Mesenchymal stem cell (in vitro differentiated cells and primary cell): ENCODE data around the gene ARHGEF40.

Experiments used
- DNase-seq: peaks from one replicate; pipeline ENCODE4 v3.0.0-alpha.2; 2013
- H2AFZ ChIP-seq: one replicate; pipeline ENCODE4 v1.6.1; 2013; ENCODE audit warnings: low read depth, mild to moderate bottlenecking, control low read depth, inconsistent platforms, low read length, moderate library complexity
- H2AK5ac ChIP-seq: 2 replicates; pipeline ENCODE4 v1.6.1; 2013; ENCODE audit warnings: low read length, moderate library complexity, mild to moderate bottlenecking, inconsistent platforms; ENCODE audit not compliant: severe bottlenecking
- H2BK120ac ChIP-seq: one replicate; pipeline ENCODE4 v1.6.1; 2013; ENCODE audit warnings: low read depth, mild to moderate bottlenecking, inconsistent platforms, low read length, moderate library complexity
- H2BK12ac ChIP-seq, 2 experiments: one replicate each; pipeline ENCODE4 v1.6.1; 2013; ENCODE audit warnings: inconsistent platforms in 2 of 2, low read length in 2 of 2, mild to moderate bottlenecking in 2 of 2, moderate library complexity in 2 of 2, control low read depth in 1 of 2
- H2BK15ac ChIP-seq: one replicate; pipeline ENCODE4 v1.6.1; 2013; ENCODE audit warnings: mild to moderate bottlenecking, low read depth, inconsistent platforms; ENCODE audit not compliant: poor library complexity, severe bottlenecking
- H2BK5ac ChIP-seq: 2 replicates; pipeline ENCODE4 v1.6.1; 2013; ENCODE audit warnings: low read depth, mild to moderate bottlenecking, low read length, control low read depth, inconsistent platforms; ENCODE audit not compliant: poor library complexity, severe bottlenecking
- H3K14ac ChIP-seq, 2 experiments: one replicate each; pipeline ENCODE4 v1.6.1; 2013; ENCODE audit warnings: inconsistent platforms in 2 of 2, low read length in 2 of 2, control low read depth in 1 of 2, mild to moderate bottlenecking in 1 of 2, moderate library complexity in 1 of 2
- H3K18ac ChIP-seq, 2 experiments: one replicate each; pipeline ENCODE4 v1.6.1; 2013; ENCODE audit warnings: inconsistent platforms in 2 of 2, low read length in 2 of 2, control low read depth in 1 of 2, low read depth in 1 of 2, mild to moderate bottlenecking in 1 of 2
- H3K23ac ChIP-seq, 2 experiments: one replicate each; pipeline ENCODE4 v1.6.1; 2013; ENCODE audit warnings: inconsistent platforms in 2 of 2, low read length in 2 of 2, mild to moderate bottlenecking in 2 of 2, moderate library complexity in 2 of 2, control low read depth in 1 of 2
- H3K27ac ChIP-seq: 2 replicates; pipeline ENCODE4 v1.5.1; 2013; ENCODE audit warnings: mild to moderate bottlenecking, moderate library complexity, low read length, control low read depth, inconsistent platforms; ENCODE audit not compliant: poor library complexity, severe bottlenecking
- H3K27me3 ChIP-seq, 2 experiments: 2 replicates each; pipeline versions ENCODE4 v1.6.1 to v1.7.0; 2013; ENCODE audit warnings: low read length in 2 of 2, mild to moderate bottlenecking in 2 of 2, moderate library complexity in 2 of 2, control low read depth in 1 of 2, inconsistent platforms in 1 of 2; ENCODE audit not compliant: control insufficient read depth in 1 of 2, insufficient read depth in 1 of 2
- H3K36me3 ChIP-seq, 2 experiments: 2 replicates each; pipeline versions ENCODE4 v1.6.1 to v1.7.0; 2013; ENCODE audit warnings: low read length in 2 of 2, control low read depth in 1 of 2, inconsistent platforms in 1 of 2, low read depth in 1 of 2, mild to moderate bottlenecking in 1 of 2; ENCODE audit not compliant: insufficient read depth in 2 of 2, control insufficient read depth in 1 of 2
- H3K4ac ChIP-seq, 2 experiments: one replicate each; pipeline ENCODE4 v1.6.1; 2013; ENCODE audit warnings: inconsistent platforms in 2 of 2, low read length in 2 of 2, mild to moderate bottlenecking in 2 of 2, moderate library complexity in 2 of 2, control low read depth in 1 of 2, low read depth in 1 of 2
- H3K4me1 ChIP-seq: 2 replicates; pipeline ENCODE4 v1.6.1; 2013; ENCODE audit warnings: low read depth, low read length, control low read depth; ENCODE audit not compliant: control insufficient read depth, insufficient read depth
- H3K4me2 ChIP-seq: 2 replicates; pipeline ENCODE4 v1.6.1; 2013; ENCODE audit warnings: low read length, mild to moderate bottlenecking, inconsistent platforms; ENCODE audit not compliant: poor library complexity, severe bottlenecking
- H3K4me3 ChIP-seq, 2 experiments: 2 replicates each; pipeline versions ENCODE4 v1.5.1 to v1.7.0; 2013; ENCODE audit warnings: low read length in 2 of 2, mild to moderate bottlenecking in 2 of 2, control low read depth in 1 of 2, low read depth in 1 of 2; ENCODE audit not compliant: insufficient read depth in 1 of 2
- H3K79me1 ChIP-seq: replicated peaks from 2 replicates; pipeline ENCODE4 v1.6.1; 2013; ENCODE audit warnings: mild to moderate bottlenecking, control low read depth, low read length, inconsistent platforms; ENCODE audit not compliant: poor library complexity, severe bottlenecking
- H3K9ac ChIP-seq: 2 replicates; pipeline ENCODE4 v1.7.0; 2013; ENCODE audit warnings: mild to moderate bottlenecking, low read length, moderate library complexity
- H3K9me3 ChIP-seq: 2 replicates; pipeline ENCODE4 v1.7.0; 2013; ENCODE audit warnings: mild to moderate bottlenecking, low read length; ENCODE audit not compliant: control insufficient read depth
- H4K8ac ChIP-seq: one replicate; pipeline ENCODE4 v1.6.1; 2013; ENCODE audit warnings: inconsistent platforms, mild to moderate bottlenecking, low read length, moderate library complexity
- H4K91ac ChIP-seq: one replicate; pipeline ENCODE4 v1.6.1; 2013; ENCODE audit warnings: mild to moderate bottlenecking, low read length, inconsistent platforms
- WGBS: methylation state at CpG from one replicate; pipeline ENCODE4 v1.1.7; 2013; ENCODE audit warnings: mixed read lengths; 5-methylcytosine and 5-hydroxymethylcytosine counted together

The ARHGEF40 gene

DNA sequence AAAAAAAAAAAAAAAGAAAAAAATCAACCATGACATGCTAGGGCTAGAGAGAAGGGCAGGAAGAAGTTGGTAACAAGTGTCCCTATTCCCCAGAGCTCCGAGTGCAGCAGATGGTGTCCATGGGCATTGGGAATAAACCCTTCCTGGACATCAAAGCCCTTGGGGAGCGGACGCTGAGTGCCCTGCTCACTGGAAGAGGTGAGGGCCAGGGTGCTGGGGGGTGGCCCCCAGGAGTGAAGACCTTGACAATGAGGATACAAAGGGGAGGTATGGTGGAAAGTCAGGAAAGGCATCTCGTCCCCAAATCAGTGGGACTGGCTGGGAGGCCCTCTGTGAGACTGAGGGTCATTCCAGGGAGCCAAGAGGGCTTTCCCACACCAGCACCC, 16.8 kb downstream of the ARHGEF40 start:
- no peak overlapping the region for H3K4me3 ChIP-seq
- peak overlapping the region; percentile 37 for H3K27ac ChIP-seq
- no peak overlapping the region for H2AK5ac ChIP-seq
- H3K9ac ChIP-seq: peak overlapping the region; percentile 81
- no peak overlapping the region for H2BK15ac ChIP-seq
- no peaks in the 10 kb centered on the region for H3K9me3 ChIP-seq
- peaks cover 24% of the 10 kb centered on the region for H3K4me1 ChIP-seq
- H2BK120ac ChIP-seq: no peak overlapping the region
- no peak overlapping the region for H2AFZ ChIP-seq
- no peak overlapping the region for H2BK12ac ChIP-seq
- WGBS: 97% methylated on average over 3 of the region's 4 CpGs
- peaks cover 22% of the 10 kb centered on the region for H3K79me1 ChIP-seq
- H3K36me3 ChIP-seq: peaks cover 82 to 83% of the 10 kb centered on the region in 2 experiments
- no peak overlapping the region for H3K4me2 ChIP-seq
- H3K4ac ChIP-seq: no peak overlapping the region
- H2BK5ac ChIP-seq: no peak overlapping the region
- no peak overlapping the region for H3K14ac ChIP-seq
- H3K18ac ChIP-seq: no peak overlapping the region
- no peak overlapping the region for H3K23ac ChIP-seq
- H3K27me3 ChIP-seq: no peaks in the 10 kb centered on the region
- H4K8ac ChIP-seq: no peak overlapping the region
- H4K91ac ChIP-seq: no peak overlapping the region
- DNase-seq: no peak

DNA sequence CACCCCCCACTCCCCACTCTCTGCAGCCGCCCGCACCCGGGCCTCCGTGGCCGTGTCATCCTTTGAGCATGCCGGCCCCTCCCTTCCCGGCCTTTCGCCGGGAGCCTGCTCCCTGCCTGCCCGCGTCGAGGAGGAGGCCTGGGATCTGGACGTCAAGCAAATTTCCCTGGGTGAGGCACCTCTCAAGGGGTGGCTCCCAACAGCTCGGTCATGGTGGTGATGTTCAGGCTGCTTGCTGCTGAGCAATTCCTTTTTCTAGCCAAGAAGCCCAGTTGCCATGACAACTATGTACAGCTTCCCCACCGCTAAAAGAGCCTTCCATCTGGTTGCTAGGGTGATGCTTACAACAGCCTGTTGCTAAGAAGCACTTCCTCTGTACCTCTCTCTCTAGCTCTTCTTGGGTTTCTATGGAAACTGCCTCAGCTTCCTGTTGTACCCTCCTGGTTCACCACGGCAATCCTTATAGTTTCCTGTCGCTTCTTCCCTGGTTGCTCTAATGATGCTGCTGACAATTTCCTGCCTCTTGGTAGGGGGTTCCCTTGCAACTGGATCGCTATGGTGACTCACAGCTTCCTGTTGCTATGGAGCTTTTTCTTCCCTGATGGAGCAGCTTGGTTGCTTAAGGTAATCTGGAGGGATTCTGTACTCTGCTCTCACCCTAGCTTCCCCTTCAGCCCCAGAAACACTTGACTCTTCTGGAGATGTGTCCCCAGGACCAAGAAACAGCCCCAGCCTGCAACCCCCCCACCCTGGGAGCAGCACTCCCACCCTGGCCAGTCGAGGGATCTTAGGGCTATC, 17.4 kb downstream of the ARHGEF40 start:
- WGBS: 57% methylated on average over 19 of the region's 19 CpGs
- no peak overlapping the region for H3K14ac ChIP-seq

DNA sequence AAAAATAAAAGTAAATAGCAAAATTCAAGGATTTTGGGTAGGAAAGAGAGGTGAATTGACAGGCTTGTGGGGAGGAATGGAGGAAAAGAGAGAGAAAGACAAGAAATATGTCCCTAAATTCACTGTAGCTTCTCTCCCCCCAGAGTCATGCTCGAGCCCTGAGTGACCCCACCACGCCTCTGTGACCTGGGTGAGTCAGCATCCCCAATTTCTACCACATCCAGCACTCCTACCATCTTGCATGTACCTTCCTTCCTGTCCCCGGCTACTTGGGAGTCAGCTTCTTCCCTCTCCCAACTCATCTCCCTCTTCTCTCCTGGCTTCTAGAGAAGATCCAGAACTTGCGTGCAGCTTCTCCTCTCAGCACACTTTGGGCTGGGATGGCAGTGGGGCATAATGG, 18.6 kb downstream of the ARHGEF40 start:
- H3K14ac ChIP-seq: no peak overlapping the region
- H3K4ac ChIP-seq: no peak overlapping the region
- no peak overlapping the region for H3K23ac ChIP-seq
- WGBS: 75% methylated on average over 4 of the region's 4 CpGs
- H2BK5ac ChIP-seq: no peak overlapping the region
- peaks cover 36% of the 10 kb centered on the region for H3K4me1 ChIP-seq
- peak overlapping the region; percentile 81 for H3K9ac ChIP-seq
- no peak overlapping the region for H2AK5ac ChIP-seq
- H3K4me2 ChIP-seq: no peak overlapping the region
- H4K91ac ChIP-seq: no peak overlapping the region
- H3K79me1 ChIP-seq: peaks cover 21% of the 10 kb centered on the region
- peaks cover 73 to 82% of the 10 kb centered on the region in 2 experiments for H3K36me3 ChIP-seq
- no peak overlapping the region for H3K18ac ChIP-seq
- H3K4me3 ChIP-seq: no peak overlapping the region
- H2BK15ac ChIP-seq: no peak overlapping the region
- H3K9me3 ChIP-seq: no peaks in the 10 kb centered on the region
- no peak overlapping the region for H4K8ac ChIP-seq
- no peak overlapping the region for H2AFZ ChIP-seq
- H3K27ac ChIP-seq: no peak overlapping the region
- no peak for DNase-seq
- H2BK120ac ChIP-seq: no peak overlapping the region
- H2BK12ac ChIP-seq: no peak overlapping the region
- H3K27me3 ChIP-seq: no peaks in the 10 kb centered on the region

More for the DNA sequence above, 17.4 kb downstream of the ARHGEF40 start:
- peaks cover 30% of the 10 kb centered on the region for H3K4me1 ChIP-seq
- H4K8ac ChIP-seq: no peak overlapping the region
- H2BK12ac ChIP-seq: no peak overlapping the region
- no peak overlapping the region for H2AFZ ChIP-seq
- peak overlapping the region; percentile 81 for H3K9ac ChIP-seq
- H3K4me2 ChIP-seq: no peak overlapping the region
- no peaks in the 10 kb centered on the region for H3K27me3 ChIP-seq
- H2AK5ac ChIP-seq: no peak overlapping the region
- H3K9me3 ChIP-seq: no peaks in the 10 kb centered on the region
- H3K18ac ChIP-seq: no peak overlapping the region
- no peak overlapping the region for H3K4ac ChIP-seq
- peak; percentile 92 for DNase-seq
- no peak overlapping the region for H3K23ac ChIP-seq
- peak overlapping the region; percentile 37 for H3K27ac ChIP-seq
- H2BK5ac ChIP-seq: no peak overlapping the region
- no peak overlapping the region for H3K4me3 ChIP-seq
- peaks cover 17% of the 10 kb centered on the region for H3K79me1 ChIP-seq
- H4K91ac ChIP-seq: no peak overlapping the region
- peaks cover 76 to 83% of the 10 kb centered on the region in 2 experiments for H3K36me3 ChIP-seq
- no peak overlapping the region for H2BK120ac ChIP-seq
- no peak overlapping the region for H2BK15ac ChIP-seq

DNA sequence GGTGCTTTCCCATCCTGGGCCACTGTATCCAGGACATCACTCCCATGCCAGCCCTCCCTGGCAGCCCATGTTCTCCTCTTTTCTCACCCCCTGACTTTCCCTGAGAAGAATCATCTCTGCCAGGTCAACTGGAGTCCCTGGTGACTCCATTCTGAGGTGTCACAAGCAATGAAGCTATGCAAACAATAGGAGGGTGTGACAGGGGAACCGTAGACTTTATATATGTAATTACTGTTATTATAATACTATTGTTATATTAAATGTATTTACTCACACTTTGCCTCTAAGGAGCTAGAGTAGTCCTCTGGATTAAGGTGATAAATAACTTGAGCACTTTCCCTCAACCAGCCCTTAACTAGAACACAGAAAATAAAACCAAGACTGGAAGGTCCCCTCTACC, 19.2 kb downstream of the ARHGEF40 start:
- Histone ChIP-seq H4K91ac (no peak overlapping the region), H3K4ac (no peak overlapping the region), H2BK5ac (no peak overlapping the region), H2BK12ac (no peak overlapping the region), H3K27me3 (no peaks in the 10 kb centered on the region), H3K27ac (no peak overlapping the region), H3K4me2 (no peak overlapping the region), H3K4me1 (peaks cover 37% of the 10 kb centered on the region), H2BK120ac (no peak overlapping the region), H3K14ac (no peak overlapping the region), H3K9me3 (no peaks in the 10 kb centered on the region), H3K79me1 (peaks cover 21% of the 10 kb centered on the region), H2BK15ac (no peak overlapping the region), H3K18ac (no peak overlapping the region), H3K23ac (no peak overlapping the region), H4K8ac (no peak overlapping the region), H3K36me3 (peaks cover 67 to 78% of the 10 kb centered on the region in 2 experiments), H2AK5ac (no peak overlapping the region), H3K4me3 (no peak overlapping the region), H3K9ac (no peak overlapping the region), H2AFZ (no peak overlapping the region)
- DNase-seq: no peak
- WGBS: no CpG with 5 or more reads among the region's 1 CpG
